Measurements from ENCODE around the gene ALX4.

Gene ALX4

DNA sequence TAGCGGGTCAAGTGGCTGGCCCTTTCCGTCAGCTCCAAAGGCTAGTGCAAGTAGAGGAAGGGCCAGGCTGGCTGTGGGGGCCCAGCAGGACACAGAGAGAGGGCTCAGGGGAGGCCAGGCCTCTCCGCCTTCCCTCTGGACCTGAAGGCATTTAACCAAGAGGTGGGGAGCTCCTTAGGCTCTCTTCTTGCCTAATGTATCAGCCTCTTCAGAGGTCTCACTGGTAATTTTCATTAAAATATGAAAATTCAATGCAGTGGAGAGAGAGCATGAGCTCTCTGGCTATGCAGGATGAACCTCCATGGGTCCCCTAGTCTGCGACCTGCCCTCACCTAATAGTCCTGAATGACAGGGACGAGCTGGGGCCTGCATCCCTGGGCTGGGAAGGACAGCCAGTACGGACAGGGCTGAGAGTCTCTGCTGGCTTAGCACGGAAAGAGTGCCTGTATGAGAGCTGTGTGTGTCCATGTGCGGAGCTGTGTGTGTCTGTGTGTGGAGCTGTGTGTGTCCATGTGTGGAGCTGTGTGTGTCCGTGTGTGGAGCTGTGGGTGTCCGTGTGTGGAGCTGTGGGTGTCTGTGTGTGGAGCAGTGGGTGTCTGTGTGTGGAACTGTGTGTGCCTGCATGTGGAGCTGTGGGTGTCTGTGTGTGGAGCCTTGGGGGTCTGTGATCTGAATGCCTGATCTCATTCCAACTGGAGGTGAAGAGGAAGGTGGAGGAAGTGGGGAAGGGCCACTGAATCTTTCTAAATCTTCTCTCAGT is 2.4 kb downstream of the ALX4 start:
- H3K4me3 ChIP-seq (ENCODE audit: low read depth, low read length), result no peak overlapping the region
- no peak for DNase-seq (ENCODE audit: low read depth)
- TF ChIP-seq, protein P1, sequence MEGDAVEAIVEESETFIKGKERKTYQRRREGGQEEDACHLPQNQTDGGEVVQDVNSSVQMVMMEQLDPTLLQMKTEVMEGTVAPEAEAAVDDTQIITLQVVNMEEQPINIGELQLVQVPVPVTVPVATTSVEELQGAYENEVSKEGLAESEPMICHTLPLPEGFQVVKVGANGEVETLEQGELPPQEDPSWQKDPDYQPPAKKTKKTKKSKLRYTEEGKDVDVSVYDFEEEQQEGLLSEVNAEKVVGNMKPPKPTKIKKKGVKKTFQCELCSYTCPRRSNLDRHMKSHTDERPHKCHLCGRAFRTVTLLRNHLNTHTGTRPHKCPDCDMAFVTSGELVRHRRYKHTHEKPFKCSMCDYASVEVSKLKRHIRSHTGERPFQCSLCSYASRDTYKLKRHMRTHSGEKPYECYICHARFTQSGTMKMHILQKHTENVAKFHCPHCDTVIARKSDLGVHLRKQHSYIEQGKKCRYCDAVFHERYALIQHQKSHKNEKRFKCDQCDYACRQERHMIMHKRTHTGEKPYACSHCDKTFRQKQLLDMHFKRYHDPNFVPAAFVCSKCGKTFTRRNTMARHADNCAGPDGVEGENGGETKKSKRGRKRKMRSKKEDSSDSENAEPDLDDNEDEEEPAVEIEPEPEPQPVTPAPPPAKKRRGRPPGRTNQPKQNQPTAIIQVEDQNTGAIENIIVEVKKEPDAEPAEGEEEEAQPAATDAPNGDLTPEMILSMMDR (conservative IDR thresholded peaks at IDR 0.05; ENCODE audit: low read depth, low read length), result no peak

GRCh38 chr11:44306918-44307244 is 3.1 kb downstream of the ALX4 start:
- TF ChIP-seq, protein P1 (conservative IDR thresholded peaks at IDR 0.05; ENCODE audit: low read depth, low read length), result no peak
- DNase-seq (ENCODE audit: low read depth), result no peak
- H3K4me3 ChIP-seq (ENCODE audit: low read depth, low read length), result no peak overlapping the region

DNA sequence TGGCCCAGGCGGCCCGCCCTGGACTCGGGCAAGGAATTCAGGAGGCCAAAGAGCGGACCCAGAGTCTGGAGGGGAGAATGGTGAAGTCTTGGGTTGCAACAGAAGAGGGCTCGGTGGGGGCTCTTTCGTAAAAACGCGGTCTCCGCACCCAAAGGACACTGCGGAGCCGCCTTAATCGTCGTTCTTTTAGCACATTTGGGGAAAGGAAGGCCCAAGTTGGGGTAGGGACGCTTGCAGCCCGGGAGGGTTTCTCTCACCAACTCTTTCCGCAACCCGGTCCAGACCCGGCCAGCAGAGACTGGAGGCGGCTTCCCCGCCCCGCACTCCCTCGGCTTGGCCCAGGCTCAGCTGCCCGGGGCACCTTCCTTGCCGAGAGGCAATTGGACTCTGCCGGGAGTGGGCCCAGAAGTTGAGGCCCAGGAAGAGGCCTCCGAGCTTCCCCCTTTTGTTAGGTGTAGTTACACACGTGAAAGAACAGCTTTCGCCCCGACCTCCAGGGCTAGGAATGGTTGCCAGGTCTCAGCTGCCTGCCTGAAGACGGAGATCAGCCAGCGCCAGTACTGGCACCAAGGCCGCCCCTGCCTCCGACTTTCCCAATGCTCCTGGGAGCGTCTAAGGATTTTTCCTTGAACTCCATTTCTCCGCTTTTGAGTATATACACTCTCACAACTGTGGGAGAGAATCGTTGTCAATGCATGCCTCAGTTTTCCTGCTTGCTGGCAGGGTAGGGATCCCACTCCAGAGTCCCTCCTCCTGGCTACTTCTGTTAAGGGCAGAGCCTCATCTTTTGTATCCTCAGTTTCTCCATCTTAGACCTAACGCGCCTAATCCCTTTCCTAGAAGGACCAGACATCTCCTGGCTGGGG is 3.7 kb downstream of the ALX4 start:
- no peak for DNase-seq (ENCODE audit: low read depth)
- H3K4me3 ChIP-seq (ENCODE audit: low read depth, low read length), result peak overlapping the region; percentile 50
- TF ChIP-seq, protein P1 (conservative IDR thresholded peaks at IDR 0.05; ENCODE audit: low read depth, low read length), result no peak

DNA sequence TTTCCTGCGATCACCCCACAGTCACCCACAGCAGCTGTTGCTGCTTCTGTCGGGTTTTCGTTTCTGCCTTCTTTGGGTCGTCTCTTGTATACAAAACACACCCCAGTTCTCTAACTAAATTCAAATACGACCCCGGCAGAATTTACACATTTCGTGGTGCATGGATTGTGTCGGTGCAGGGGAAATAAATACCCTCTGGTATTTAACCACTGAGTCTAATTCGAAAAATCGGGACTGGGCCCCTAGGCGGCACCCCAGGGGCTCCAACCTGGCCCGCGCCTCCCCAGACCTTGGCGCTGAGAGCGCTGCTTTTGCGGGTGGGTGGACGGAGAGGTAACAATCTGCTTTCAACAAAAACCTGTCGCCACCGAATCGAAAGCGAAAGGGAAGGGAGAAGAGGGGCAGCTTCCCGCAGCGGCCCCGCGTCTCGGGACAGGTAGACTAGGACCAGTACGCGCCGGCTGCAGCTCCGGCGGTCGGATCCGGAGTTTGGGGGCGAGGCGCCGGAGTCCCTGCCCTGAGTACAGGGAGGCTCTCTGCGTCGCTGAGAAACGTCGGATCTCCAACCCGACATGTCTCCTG is 4.4 kb downstream of the ALX4 start:
- H3K4me3 ChIP-seq (ENCODE audit: low read depth, low read length), result peak overlapping the region; percentile 50
- peak; percentile 32 for DNase-seq (ENCODE audit: low read depth)
- TF ChIP-seq, protein P1 (conservative IDR thresholded peaks at IDR 0.05; ENCODE audit: low read depth, low read length), result no peak

- DNase-seq (ENCODE audit: low read depth), result no peak
- no peak overlapping the region for H3K4me3 ChIP-seq (ENCODE audit: low read depth, low read length)
- TF ChIP-seq, protein P1 (conservative IDR thresholded peaks at IDR 0.05; ENCODE audit: low read depth, low read length), result no peak
These were observed 4.9 kb downstream of the ALX4 start for GRCh38 chr11:44305026-44305469.

DNA sequence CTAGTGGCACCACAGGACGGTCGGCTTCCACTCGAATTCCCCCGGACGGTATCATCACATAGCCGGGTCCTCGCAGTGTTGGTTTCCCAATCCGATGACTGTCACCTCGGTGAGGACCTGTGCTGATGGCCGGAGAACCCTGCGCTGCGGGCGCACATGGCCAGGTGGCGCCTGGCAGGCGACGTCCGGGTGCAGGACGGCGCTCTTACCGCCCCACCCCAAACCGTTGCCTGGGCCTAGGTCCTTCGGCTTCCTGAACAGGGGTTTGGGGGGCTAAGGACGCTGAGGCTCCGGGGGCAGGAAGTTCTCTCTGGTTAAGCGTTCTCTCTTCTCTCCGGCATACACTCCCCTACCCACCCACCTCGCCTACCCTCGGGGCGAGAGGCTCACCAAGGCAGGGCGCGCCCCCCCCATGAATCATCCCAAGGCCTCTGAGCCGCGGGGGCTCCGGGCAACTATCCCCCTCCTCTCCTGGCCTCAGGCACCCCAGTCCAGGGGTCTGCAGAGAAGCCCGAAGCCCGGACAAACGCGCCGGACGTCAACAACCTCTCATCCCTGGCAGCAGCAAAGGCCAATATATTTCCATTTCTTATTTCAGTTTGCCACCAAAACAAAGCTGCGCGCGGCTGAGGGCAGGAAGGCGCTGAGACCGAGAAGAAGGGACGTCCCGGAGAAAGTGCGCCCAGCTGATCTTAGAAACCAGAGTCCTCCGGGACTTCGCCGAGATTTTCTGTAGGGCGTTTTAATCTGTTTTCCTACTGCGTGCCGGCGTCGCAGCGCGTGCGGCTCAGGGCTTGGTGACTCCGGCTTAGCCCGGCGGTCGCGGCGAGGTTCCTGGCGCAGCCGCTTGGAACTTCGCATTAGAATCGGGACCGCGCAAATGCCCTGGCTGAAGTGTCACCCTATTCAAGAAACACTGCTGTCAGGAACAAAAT is 5.6 kb downstream of the ALX4 start:
- no peak overlapping the region for H3K4me3 ChIP-seq (ENCODE audit: low read depth, low read length)
- TF ChIP-seq, protein P1 (conservative IDR thresholded peaks at IDR 0.05; ENCODE audit: low read depth, low read length), result no peak

More for the DNA sequence above, 5.6 kb downstream of the ALX4 start:
- no peak for DNase-seq (ENCODE audit: low read depth)

Measured in choroid plexus epithelial cell (primary cell).